ENCODE data around the gene ABHD2.
"Not testable (repeated sequence)": the region's sequence is repeated elsewhere in the genome, so short reads cannot be mapped to it uniquely, and the experiment has no call there.

Gene ABHD2

DNA sequence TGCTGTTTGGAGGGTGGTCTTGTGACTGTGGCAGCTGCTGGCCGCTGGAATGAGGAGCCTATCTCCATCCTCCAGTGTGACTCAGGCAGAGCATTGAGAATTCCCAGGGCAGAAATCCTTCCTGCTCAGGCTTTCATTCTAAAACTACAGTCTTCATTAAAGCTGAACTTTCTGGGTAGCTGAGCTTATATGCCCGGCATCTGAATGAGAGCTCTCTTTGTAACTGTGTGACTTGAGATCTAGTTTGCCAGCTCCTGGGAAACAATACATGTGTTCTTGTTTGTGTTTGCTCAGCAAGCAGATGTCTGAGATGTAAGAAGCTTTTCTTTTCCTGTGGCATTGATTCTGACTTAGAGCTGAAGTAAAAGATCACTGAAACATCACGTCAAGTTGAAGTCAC is 110.7 kb downstream of the ABHD2 start:
- DNase-seq: no peak

GRCh38 chr15:89199746-89200145 is 111.5 kb downstream of the ABHD2 start:
- DNase-seq: no peak

DNA sequence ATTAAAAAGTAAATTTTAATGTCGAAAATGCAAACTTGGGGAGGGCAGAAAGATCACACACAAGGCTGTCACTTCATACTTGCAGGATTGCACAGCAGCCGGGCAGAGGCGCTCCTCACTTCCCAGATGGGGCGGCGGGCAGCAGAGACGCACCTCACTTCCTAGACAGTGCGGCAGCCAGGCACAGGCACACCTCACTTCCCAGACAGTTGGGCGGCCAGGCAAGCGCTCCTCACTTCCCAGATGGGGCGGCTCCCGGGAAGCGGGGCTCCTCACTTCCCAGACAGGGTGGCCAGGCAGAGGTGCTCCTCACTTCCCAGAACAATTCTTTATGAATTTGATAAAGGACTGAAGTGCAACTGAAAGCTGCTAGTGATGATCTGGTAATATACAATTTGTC is 111.9 kb downstream of the ABHD2 start:
- DNase-seq: no peak

DNA sequence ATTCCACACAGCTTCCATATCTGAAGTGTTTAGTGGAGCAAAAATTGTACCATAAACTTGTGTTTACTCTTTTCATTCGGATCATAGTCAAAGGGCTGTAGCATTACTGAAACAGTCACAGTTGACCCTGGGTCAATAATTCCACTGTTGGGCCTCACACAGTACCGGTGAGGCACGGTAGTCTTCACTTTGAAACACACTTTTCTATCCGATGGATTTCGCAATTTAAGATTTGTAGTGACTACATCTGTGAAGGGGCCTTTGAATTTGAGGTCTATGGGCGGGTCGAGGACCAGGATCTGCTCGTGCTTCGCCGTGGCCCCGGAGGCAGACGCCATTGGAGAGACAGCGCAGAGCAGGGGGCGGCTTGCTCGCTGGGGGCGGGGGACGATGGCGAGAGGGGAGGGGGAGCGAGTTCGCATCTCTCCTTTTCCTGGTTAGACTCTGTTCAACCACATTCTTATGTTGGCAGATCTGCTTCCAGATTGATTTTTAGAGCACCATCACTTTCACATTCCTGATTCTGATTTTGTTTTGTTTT is 113.3 kb downstream of the ABHD2 start:
- DNase-seq: no peak

DNA sequence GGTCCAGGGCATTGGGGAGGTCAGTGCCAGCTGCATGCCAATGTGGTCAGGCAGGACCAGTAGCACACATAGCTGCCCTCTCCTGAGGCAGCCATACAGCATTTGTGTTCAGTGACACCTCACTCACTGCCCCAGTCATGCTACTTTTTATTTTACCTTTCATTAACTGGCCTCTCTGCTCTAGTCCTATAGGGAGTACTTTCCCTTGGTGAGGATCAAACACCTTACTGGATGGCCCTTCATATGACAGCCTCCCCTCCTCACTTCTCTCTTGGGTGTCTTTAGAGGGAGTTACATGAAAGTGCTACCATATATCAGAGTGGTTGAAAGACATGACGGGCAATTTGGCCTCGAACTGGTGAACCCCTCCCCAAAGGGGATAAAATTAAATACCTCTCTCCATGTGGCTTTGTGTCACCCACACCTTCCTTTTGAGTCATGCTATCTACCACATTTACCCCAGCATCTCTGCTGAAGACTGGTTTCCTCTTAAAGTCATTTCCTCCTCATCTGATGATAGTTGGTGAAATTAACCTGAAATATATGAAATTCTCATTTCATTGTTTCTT is 115.5 kb downstream of the ABHD2 start:
- DNase-seq: no peak

GRCh38 chr15:89205991-89206585 is 117.8 kb downstream of the ABHD2 start:
- DNase-seq: no peak

DNA sequence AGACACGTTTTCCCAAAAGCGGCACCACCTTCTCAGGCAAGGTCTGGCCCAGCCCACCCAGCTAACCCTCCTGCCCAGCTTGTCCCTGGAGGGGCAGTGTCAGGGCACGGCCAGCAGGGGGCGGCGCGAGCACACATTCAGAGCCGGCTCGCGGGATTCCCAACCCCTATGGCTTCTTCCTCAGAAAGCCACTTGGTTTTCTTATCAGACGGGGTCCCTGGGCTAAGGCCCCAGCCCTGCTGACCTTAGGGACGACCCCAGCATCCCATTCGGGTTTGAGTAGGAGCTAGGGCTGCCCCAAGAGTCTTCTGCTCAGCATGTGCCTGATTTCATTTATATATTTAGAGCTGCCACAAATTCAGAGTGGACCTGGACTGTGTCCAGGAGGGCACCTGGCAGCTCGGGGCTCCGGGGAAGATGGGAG is 118.7 kb downstream of the ABHD2 start:
- peak; percentile 51 for DNase-seq

GRCh38 chr15:89208256-89208655 is 120.0 kb downstream of the ABHD2 start:
- DNase-seq: no peak

GRCh38 chr15:89209057-89209456 is 120.8 kb downstream of the ABHD2 start:
- DNase-seq: no peak

DNA sequence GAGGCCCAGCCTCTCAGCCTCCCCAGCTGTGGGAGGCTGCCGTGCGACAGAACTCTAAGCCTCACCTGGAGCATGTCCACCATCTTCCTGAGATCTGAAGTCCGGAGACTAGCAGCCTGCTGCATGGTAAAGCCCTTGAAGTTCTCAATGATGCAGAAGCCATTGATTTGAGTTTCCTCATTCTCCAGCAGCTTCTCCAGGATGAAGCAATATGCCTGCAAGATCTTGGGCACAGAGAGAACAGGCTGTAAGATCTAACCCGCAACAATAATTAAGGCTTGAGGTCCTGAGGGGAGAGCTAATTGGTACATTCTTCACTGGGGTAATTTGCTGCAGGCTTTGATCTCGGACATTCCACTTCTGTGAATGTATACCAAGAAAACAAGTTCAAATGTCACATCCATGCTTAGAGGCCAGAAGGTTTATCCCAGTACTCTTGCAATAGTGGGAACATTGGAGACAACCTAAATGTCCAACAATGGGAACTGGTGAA is 123.5 kb downstream of the ABHD2 start:
- DNase-seq: no peak

GRCh38 chr15:89215627-89216026 is 127.4 kb downstream of the ABHD2 start:
- no peak for DNase-seq

GRCh38 chr15:89217031-89217430 is 128.8 kb downstream of the ABHD2 start:
- DNase-seq: no peak

GRCh38 chr15:89217686-89218376 is 129.6 kb downstream of the ABHD2 start:
- DNase-seq: no peak

GRCh38 chr15:89218531-89218930 is 130.3 kb downstream of the ABHD2 start:
- DNase-seq: no peak

- no peak for DNase-seq
Measured at GRCh38 chr15:89221543-89221942, 133.3 kb downstream of the ABHD2 start, which contains the start of gene RLBP1. TSS of gene RLBP1 (minus strand) at chr15:89221579. CDS start at chr15:89218975, 2,604 bp downstream.

DNA sequence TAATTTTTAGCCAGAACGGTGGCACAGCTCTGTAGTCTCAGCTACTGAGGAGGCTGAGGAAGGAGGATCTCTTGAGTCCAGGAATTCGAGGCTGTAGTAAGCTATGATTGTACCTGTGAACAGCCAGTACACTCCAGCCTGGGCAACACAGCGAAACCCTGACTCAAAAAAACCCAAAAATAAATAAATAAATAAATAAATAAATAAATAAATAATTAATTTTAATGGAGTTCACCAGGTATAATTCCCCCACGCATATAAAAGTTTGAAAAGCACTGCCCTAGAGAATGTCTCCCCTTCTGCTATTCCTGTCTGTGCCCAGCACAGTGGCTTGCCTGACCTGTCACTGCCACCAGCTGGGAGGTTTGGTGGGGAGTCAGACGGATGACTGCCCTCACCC is 137.3 kb downstream of the ABHD2 start:
- no peak for DNase-seq

GRCh38 chr15:89226359-89227221 is 138.3 kb downstream of the ABHD2 start:
- DNase-seq: no peak

DNA sequence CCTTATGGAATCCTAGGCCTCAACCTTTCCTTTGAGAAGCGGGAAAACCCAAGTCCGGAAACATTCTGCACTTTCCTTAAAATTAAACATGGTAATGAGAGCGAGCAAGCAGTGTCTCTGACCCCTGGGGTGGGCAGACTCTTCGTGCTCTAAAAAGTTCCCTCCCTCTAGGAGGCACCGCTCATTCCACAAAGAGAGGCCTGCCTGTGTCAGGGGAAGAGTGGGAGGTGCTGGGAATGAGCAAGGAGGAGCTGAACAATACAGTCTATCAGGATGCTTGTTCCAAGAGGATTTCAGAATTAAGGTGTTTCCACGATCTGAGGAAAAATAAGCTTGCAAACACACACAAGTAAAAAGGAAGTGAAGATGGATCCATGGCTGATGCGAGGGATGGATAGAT is 139.2 kb downstream of the ABHD2 start:
- no peak for DNase-seq

DNA sequence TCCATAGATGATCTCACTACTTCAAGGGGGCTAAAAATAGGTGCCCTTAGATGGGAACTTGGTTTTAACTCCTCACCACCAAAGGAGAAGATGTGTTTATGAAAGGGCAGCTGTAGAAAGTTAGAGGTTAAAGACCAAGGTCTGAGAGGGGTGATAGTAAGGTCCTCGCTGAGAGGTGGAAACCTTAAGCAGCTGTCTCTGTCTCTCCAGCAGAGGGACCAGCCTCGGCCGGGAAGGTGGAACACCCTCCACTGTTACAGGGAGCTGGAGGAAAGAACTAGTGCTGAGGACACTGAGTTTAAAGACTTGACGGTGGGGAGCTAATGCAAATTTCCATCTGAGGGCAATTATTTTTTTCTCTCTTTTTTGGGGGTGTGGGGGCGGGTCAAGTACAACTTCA is 142.0 kb downstream of the ABHD2 start:
- DNase-seq: no peak

- DNase-seq: no peak
Measured at GRCh38 chr15:89231832-89232231, 143.6 kb downstream of the ABHD2 start.

DNA sequence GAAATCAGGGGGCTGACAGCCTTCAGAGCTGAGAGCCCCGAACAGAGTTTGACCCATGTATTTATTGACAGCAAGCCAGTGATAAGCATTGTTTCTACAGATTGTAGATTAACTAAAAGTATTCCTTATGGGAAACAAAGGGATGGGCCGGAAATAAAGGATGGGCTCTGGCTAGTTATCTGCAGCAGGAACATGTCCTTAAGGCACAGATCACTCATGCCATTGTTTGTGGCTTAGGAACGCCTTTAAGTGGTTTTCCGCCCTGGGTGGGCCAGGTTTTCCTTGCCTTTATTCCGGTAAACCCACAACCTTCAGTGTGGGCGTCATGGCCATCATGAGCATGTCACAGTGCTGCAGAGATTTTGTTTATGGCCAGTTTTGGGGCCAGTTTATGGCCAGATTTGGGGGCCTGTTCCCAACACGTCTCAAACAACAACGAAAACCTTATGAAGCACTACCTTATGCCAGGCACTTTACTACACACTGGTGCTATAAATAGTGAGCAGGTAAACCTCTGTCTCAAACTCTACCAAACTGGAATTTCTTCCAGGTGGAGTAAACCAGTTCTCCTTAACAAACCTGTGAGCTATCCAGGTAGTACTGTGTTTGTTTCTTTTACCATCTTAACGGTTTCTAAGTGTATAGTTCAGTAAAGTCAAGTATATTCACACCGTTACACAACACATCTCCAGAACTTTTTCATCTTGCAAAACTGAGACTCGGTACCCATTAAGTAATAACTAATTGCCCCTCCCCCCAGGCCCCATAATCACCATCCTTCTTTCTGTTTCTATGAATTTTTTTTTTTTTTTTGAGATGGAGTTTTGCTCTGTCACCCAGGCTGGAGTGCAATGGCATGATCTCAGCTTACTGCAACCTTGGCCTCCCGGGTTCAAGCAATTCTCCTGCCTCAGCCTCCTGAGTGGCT is 151.9 kb downstream of the ABHD2 start:
- DNase-seq: not testable (repeated sequence)
